Choroid plexus epithelial cell (primary cell): ENCODE data around the gene LGALS1.
A peak's percentile ranks its signal among the peaks of the same experiment; 100 is the strongest.

ENCODE experiments used
- DNase-seq: peaks from one replicate; pipeline ENCODE4 v3.0.0-alpha.2; 2010; ENCODE audit warnings: low read depth
- H3K4me3 ChIP-seq: 2 replicates; pipeline ENCODE4 v1.5.1; 2011; ENCODE audit warnings: low read depth, mild to moderate bottlenecking, control low read depth, low read length, moderate library complexity
- TF ChIP-seq, protein P1 (sequence below): conservative IDR thresholded peaks from 2 replicates; pipeline ENCODE4 v1.5.1; 2011; ENCODE audit warnings: low read depth, mild to moderate bottlenecking, control low read depth, inconsistent platforms, low read length, moderate library complexity

The LGALS1 gene

DNA sequence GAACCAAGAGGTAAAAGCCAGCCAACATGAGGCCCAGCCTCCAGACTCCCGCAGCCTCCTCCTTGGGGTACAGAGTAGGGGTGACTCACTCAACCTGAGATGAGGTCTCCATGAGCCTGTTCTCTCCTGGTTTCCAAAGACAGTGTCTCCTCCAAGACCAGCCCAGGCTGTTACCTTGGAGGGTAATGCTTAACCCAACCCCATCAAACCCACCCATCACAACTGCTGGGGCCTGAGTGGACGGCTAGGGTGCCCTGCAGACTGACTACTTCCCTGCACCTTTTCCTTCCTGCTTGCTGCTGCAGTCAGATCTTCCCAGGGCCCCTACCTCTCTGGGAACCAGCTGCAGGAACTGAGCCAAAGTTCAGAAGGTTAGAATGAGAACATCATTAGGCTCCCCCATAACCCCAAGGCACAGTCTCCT is 5.6 kb downstream of the LGALS1 start:
- TF ChIP-seq, protein P1, sequence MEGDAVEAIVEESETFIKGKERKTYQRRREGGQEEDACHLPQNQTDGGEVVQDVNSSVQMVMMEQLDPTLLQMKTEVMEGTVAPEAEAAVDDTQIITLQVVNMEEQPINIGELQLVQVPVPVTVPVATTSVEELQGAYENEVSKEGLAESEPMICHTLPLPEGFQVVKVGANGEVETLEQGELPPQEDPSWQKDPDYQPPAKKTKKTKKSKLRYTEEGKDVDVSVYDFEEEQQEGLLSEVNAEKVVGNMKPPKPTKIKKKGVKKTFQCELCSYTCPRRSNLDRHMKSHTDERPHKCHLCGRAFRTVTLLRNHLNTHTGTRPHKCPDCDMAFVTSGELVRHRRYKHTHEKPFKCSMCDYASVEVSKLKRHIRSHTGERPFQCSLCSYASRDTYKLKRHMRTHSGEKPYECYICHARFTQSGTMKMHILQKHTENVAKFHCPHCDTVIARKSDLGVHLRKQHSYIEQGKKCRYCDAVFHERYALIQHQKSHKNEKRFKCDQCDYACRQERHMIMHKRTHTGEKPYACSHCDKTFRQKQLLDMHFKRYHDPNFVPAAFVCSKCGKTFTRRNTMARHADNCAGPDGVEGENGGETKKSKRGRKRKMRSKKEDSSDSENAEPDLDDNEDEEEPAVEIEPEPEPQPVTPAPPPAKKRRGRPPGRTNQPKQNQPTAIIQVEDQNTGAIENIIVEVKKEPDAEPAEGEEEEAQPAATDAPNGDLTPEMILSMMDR: no peak
- no peak overlapping the region for H3K4me3 ChIP-seq
- peak; percentile 49 for DNase-seq

DNA sequence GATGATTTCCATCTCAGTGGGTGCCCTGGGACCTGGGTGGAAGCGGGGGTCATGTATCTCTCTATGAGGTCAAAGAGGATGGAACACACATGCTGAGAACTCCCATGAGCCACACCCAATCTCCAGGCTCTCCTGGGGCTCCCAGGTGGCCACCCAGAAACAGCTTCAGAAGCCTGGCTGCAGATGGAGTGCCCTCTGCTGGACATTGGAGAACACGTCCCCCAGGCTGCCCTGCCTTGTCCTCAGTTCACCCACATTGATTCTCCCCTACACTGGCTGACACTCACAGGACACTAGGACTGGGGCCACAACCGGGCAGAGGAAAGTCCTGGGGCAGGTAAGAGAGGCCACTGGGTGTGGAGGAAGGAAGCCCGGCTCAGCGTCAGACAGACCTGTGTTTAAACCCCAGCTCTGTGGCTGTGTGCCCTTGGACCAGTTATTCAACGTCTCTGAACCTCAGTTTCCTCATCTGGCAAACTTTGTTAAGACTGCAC is 6.2 kb downstream of the LGALS1 start:
- TF ChIP-seq, protein P1: peak; percentile 96
- DNase-seq: peak; percentile 88
- H3K4me3 ChIP-seq: no peak overlapping the region

DNA sequence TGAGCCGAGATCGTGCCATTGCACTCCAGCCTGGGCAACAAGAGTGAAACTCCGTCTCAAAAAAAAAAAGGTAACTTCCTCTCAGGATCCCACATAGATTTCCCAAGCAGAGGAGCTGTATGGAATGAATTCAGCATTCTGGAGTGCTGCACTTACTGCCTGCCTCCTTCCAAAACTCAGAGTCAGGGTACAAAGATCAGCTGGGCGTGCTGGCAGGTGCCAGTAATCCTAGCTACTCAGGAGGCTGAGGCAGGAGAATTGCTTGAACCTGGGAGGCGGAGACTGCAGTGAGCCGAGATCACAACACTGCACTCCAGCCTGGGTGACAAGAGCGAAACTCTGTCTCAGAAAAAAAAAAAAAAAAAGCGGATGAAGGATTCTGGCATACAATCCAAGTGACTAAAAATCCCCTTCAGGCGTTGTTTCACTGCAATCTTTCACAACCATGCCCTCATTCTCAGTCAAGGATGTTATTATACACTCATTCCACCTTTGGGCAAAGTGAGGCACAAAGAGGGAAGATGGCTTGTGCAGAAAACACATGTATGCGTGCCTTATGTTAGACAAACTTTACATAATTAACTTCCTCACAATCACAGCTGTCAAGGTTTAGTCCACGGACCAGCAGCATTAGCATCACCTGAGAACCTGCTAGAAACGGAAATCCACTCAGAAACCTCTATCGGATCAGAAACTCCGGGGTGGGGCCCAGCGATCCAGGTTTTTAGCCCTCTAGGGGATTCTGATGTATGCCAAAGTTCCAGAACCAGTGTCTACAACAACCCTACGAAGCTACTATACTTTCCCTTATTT is 9.6 kb downstream of the LGALS1 start:
- DNase-seq: no peak
- TF ChIP-seq, protein P1: no peak
- no peak overlapping the region for H3K4me3 ChIP-seq

DNA sequence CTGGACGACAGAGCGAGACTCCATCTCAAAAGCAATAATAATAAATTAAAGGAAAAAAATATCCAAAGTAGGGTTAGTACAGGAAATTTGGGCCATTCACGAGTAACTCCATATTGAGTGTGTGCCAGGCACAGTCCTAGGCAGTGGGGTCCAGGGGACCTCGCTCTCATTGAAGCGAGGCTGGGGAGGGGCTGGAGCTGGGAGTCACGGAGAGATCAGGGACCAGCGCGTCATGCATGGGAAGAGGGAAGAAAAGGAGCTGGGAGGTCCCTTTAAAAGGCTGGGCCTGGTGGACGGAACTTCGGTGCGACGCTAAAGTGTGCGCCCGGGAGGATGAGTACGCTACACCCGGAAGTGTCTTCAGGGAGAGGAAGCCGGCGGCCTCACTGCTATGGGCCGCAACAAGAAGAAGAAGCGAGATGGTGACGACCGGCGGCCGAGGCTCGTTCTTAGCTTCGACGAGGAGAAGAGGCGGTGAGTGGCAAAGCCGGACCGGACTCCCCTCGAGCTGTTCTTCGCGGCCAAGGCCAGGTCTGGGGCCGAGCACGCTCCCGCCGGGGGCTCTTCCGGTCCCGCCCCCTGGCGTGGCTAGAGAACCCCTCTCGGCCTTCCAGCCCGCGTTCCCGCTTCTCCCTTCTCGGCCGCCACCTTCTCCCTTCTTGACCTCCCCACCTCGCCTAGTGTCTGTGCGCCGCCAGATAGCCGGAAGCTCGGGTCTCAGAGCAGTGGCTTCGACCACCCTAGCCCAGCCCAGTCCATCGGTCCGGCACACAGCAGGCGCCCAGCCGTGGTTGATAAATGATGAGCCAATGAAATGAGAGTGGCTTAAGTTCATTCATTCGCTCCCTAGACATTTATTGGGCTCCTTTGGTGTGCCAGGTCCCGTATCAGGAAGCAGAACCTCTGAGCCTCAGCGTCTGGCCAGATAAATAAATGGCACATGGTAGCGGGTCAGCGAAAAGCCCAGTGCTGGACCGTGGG is 10.9 kb downstream of the LGALS1 start, which contains the start of gene NOL12:
Gene NOL12 (plus strand): TSS at position 342 of the 981 bp plus-strand sequence. CDS start 50 bp downstream, at position 392.
- peak; percentile 90 for DNase-seq
- TF ChIP-seq, protein P1: no peak

GRCh38 chr22:37690407-37690806 is 15.0 kb downstream of the LGALS1 start:
- DNase-seq: no peak
- H3K4me3 ChIP-seq: no peak overlapping the region
- TF ChIP-seq, protein P1: no peak

More for the DNA sequence above, 10.9 kb downstream of the LGALS1 start, which contains the start of gene NOL12:
- H3K4me3 ChIP-seq: peak within 1 kb of the TSS; percentile 93

DNA sequence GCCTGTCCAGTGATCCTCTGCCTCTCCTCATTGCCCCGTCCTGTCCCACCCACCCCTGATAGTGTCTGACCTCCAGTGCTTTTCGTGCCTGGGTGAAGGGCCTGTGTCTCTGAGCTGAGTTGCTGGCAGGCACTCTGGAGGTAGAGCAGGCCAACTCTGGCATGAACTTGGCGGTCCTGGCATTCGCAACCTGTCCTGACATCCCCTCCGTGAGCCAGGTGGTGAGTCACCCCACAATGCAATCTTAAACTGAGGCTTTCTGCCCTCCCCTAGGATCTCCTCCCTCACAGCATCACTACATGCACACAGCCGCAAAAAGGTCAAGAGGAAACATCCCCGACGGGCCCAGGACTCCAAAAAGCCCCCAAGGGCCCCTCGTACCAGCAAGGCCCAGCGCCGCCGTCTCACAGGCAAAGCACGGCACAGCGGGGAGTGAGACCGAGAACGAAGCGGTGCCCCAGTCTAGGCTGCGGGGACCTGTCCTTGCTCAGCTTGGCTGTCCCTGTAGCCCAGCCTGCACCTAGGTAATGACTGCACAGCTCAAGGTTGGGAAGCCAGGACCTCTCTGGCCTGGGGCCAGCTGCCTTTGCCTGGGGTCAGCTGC is 15.6 kb downstream of the LGALS1 start:
- no peak for DNase-seq
- TF ChIP-seq, protein P1: no peak
- H3K4me3 ChIP-seq: no peak overlapping the region
